ENCODE measurements around the gene MFAP3L. TPM values are rescaled to one million over a fixed set of nuclear protein-coding genes. Genes with fewer than 3 reads are reported as not detected.

MFAP3L gene
- total RNA-seq, 1 experiment from 2014 or later = 6.2 TPM

- Histone ChIP-seq H2AFZ (no peak overlapping the region), H3K4me1 (replicated peaks; ENCODE audit: insufficient read depth) (no peaks in the 10 kb centered on the region), H3F3A (ENCODE audit: insufficient read depth, low read depth) (no peaks in the 10 kb centered on the region), H3K27me3 (ENCODE audit: insufficient read depth, low read depth) (no peaks in the 10 kb centered on the region), H3K9me3 (ENCODE audit: insufficient read depth, low read depth) (no peaks in the 10 kb centered on the region), H3K4me3 (no peak overlapping the region), H3K27ac (no peak overlapping the region), H4K20me1 (ENCODE audit: insufficient read depth) (no peaks in the 10 kb centered on the region), H3K36me3 (ENCODE audit: low read depth) (no peaks in the 10 kb centered on the region), H3K4me2 (no peak overlapping the region), H3K79me2 (ENCODE audit: low read depth) (no peaks in the 10 kb centered on the region), H3K9me2 (ENCODE audit: insufficient read depth) (no peaks in the 10 kb centered on the region)
- DNase-seq = no peak
- intact Hi-C loops (cut with micrococcal nuclease; ENCODE audit: unreplicated experiment) = no loop called here
- POLR2A ChIA-PET (ENCODE audit: unreplicated experiment) = no interaction called here
- BruUV-seq (replicated peaks) = no TSS peak
- TF ChIP-seq EZH2 (IDR thresholded peaks at IDR 0.05; ENCODE audit: low read depth) (no peak), CTCF (conservative IDR thresholded peaks at IDR 0.05) (no peak)
- CTCF ChIA-PET = no interaction called here
Measured at GRCh38 chr4:170015285-170015684, 10.9 kb downstream of the MFAP3L start.

DNA sequence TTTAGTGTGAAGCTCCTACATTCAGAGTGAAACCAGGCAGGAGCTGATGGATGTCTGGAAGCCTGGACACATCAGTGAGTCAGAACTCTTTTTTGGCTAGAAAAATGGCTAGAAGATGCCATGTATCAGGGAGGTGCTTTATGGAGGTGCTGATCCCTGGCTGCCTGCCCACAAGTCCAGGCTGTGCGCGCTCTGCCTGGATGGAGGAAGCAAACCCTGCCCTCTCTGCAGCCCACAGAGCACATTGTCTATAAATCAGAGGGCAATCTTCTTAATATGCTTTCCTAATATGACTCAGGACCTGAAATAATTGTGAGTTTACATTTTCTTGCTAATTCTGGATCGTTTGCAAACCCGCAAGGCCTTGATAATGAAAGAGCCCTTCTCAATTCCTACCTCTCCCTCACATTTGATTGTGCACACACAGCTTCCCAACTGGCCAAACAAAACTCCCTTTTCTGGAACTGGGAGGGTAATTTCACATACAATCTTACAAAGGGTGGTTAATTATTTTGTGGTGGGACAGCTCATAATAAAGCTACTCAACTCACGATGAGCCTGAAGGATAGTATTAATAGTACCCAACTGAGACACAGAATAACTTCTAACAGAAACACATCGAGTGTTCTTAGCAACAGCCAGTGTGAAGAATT is 11.7 kb downstream of the MFAP3L start:
- Histone ChIP-seq H3K79me2 (ENCODE audit: low read depth) (no peaks in the 10 kb centered on the region), H3K27me3 (ENCODE audit: insufficient read depth, low read depth) (no peaks in the 10 kb centered on the region), H3K4me1 (replicated peaks; ENCODE audit: insufficient read depth) (no peaks in the 10 kb centered on the region), H2AFZ (no peak overlapping the region), H3K9me3 (ENCODE audit: insufficient read depth, low read depth) (no peaks in the 10 kb centered on the region), H3K4me3 (no peak overlapping the region), H3F3A (ENCODE audit: insufficient read depth, low read depth) (no peaks in the 10 kb centered on the region), H3K9me2 (ENCODE audit: insufficient read depth) (no peaks in the 10 kb centered on the region), H4K20me1 (ENCODE audit: insufficient read depth) (no peaks in the 10 kb centered on the region), H3K36me3 (ENCODE audit: low read depth) (no peaks in the 10 kb centered on the region), H3K27ac (no peak overlapping the region), H3K4me2 (no peak overlapping the region)
- POLR2A ChIA-PET (ENCODE audit: unreplicated experiment) = no interaction called here
- no peak for DNase-seq
- BruUV-seq (replicated peaks) = no TSS peak
- CTCF ChIA-PET = interaction anchor here (0.5 kb wide), 1 partner anchor 157 kb away, joined by 4 read pairs; no protein-coding TSS in a partner anchor
- TF ChIP-seq CTCF (conservative IDR thresholded peaks at IDR 0.05) = no peak
- no peak for TF ChIP-seq EZH2 (IDR thresholded peaks at IDR 0.05; ENCODE audit: low read depth)
- intact Hi-C loops (cut with micrococcal nuclease; ENCODE audit: unreplicated experiment) = no loop called here

GRCh38 chr4:170012629-170012958 is 13.6 kb downstream of the MFAP3L start:
- BruUV-seq (replicated peaks) = no TSS peak
- Histone ChIP-seq H3K27ac (no peak overlapping the region), H3F3A (ENCODE audit: insufficient read depth, low read depth) (no peaks in the 10 kb centered on the region), H3K4me2 (no peak overlapping the region), H2AFZ (no peak overlapping the region), H3K9me3 (ENCODE audit: insufficient read depth, low read depth) (no peaks in the 10 kb centered on the region), H3K4me3 (no peak overlapping the region), H3K79me2 (ENCODE audit: low read depth) (no peaks in the 10 kb centered on the region), H4K20me1 (ENCODE audit: insufficient read depth) (no peaks in the 10 kb centered on the region), H3K4me1 (replicated peaks; ENCODE audit: insufficient read depth) (no peaks in the 10 kb centered on the region), H3K36me3 (ENCODE audit: low read depth) (no peaks in the 10 kb centered on the region), H3K27me3 (ENCODE audit: insufficient read depth, low read depth) (no peaks in the 10 kb centered on the region), H3K9me2 (ENCODE audit: insufficient read depth) (no peaks in the 10 kb centered on the region)
- intact Hi-C loops (cut with micrococcal nuclease; ENCODE audit: unreplicated experiment) = no loop called here
- no peak for DNase-seq
- ChIA-PET POLR2A (ENCODE audit: unreplicated experiment) (interaction anchor here (0.6 to 0.7 kb wide), 2 partner anchors 401 to 1085 kb away, joined by 3 to 6 read pairs; no protein-coding TSS in a partner anchor), CTCF (no interaction called here)
- TF ChIP-seq EZH2 (IDR thresholded peaks at IDR 0.05; ENCODE audit: low read depth) (no peak), CTCF (conservative IDR thresholded peaks at IDR 0.05) (no peak)
